22Rv1 (cell line): Measurements from ENCODE around the gene PTPN9.

Experiments used
- H3K27ac ChIP-seq: fragments of 450-650 bp; 2 replicates; pipeline ENCODE4 v1.5.1; 2017
- CTCF ChIP-seq: fragments of 450-650 bp; IDR thresholded peaks from 2 replicates; pipeline ENCODE4 v1.5.1; 2017; ENCODE audit warnings: mild to moderate bottlenecking
- ZFX ChIP-seq: fragments of 450-650 bp; IDR thresholded peaks from 2 replicates; pipeline ENCODE4 v1.6.1; 2017; ENCODE audit warnings: antibody characterized with exemption, borderline replicate concordance

PTPN9 gene

GRCh38 chr15:75468913-75469598, 110.1 kb downstream of the PTPN9 start:
- TF ChIP-seq CTCF (no peak), ZFX (no peak)
- H3K27ac ChIP-seq = no peak overlapping the region

DNA sequence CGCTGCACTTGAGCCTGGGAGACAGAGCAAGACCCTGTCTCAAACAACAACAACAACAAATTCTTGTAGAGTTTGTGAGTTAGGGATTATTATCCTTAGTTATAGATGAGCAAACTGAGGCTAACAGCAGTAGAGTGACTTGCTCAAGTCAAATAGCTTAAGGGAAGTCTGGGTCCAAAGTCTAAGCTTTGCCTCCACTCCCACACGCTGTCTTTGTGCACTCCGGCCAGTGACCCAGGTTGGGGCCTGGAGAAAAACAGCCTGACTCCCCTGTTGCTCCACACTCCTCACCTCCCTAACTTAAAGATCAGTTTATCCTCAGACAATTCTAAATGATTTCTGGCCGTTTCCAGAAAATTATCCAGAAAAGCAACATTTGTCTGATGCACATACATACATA, 118.5 kb downstream of the PTPN9 start:
- TF ChIP-seq ZFX (no peak), CTCF (no peak)
- H3K27ac ChIP-seq = peak overlapping the region; percentile 58

- TF ChIP-seq ZFX = no peak
- no peak for TF ChIP-seq CTCF
Observed at GRCh38 chr15:75459581-75459980, 119.5 kb downstream of the PTPN9 start.

GRCh38 chr15:75456710-75457109, 122.4 kb downstream of the PTPN9 start:
- H3K27ac ChIP-seq = peak overlapping the region; percentile 98; the same call in 1 of the 2 replicates

More at GRCh38 chr15:75459581-75459980, 119.5 kb downstream of the PTPN9 start:
- H3K27ac ChIP-seq = peak overlapping the region; percentile 58; the same call in 1 of the 2 replicates

GRCh38 chr15:75455982-75456531, 123.1 kb downstream of the PTPN9 start:
- TF ChIP-seq CTCF (no peak), ZFX (no peak)
- peak overlapping the region; percentile 98 for H3K27ac ChIP-seq

More at GRCh38 chr15:75456710-75457109, 122.4 kb downstream of the PTPN9 start:
- TF ChIP-seq CTCF (no peak), ZFX (no peak)

- peak overlapping the region; percentile 98 for H3K27ac ChIP-seq
- TF ChIP-seq ZFX (no peak), CTCF (no peak)
Observed at GRCh38 chr15:75455424-75455981, 123.6 kb downstream of the PTPN9 start.
